ENCODE measurements around the gene DLGAP4.

Gene DLGAP4

GRCh38 chr20:36573103-36573797 lies 267.1 kb downstream of the DLGAP4 start, which contains the start of gene TGIF2:
TGIF2 (plus strand) TSS chr20:36573597; CDS start chr20:36578775, 5,178 bp downstream.
- peak; percentile 93 for DNase-seq

GRCh38 chr20:36573798-36574365 lies 267.7 kb downstream of the DLGAP4 start:
- DNase-seq, result no peak

GRCh38 chr20:36574366-36575135 lies 268.4 kb downstream of the DLGAP4 start:
- peak; percentile 48 for DNase-seq

- DNase-seq, result no peak
These were observed 269.9 kb downstream of the DLGAP4 start for GRCh38 chr20:36576081-36576445.

Data from fibroblast of skin of back (primary cell).